Stimulated activated CD8-positive, alpha-beta memory T cell treated with anti-CD3 and anti-CD28 coated beads, Interleukin-4, amount 100 ng/mL, for 48 hours (primary cell): ENCODE results near the gene TMPRSS13.
"Not testable (repeated sequence)": the region's sequence is repeated elsewhere in the genome, so short reads cannot be mapped to it uniquely, and the experiment has no call there.

Source experiments
- DNase-seq: peaks from one replicate; pipeline ENCODE4 v3.0.0-alpha.2; 2020

TMPRSS13 gene

GRCh38 chr11:117950301-117950700 lies 21.1 kb upstream of the TMPRSS13 start:
- peak; percentile 66 for DNase-seq

- DNase-seq: peak; percentile 31
These were observed 19.9 kb upstream of the TMPRSS13 start for GRCh38 chr11:117949062-117949461.

DNA sequence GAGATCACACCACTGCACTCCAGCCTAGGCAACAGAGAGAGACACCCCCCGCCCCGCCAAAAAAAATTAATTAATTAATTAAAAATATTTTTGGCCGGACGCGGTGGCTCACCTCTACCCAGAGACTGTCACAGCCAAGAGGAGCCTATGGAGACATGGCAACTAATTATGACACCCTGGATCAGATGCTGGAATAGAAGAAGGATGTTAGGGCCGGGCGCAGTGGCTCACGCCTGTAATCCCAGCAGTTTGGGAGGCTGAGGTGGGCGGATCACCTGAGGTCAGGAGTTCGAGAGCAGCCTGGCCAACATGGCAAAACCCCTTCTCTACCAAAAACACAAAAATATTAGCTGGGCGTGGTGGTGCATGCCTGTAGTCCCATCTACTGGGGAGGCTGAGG lies 19.3 kb upstream of the TMPRSS13 start:
- DNase-seq: not testable (repeated sequence)

DNA sequence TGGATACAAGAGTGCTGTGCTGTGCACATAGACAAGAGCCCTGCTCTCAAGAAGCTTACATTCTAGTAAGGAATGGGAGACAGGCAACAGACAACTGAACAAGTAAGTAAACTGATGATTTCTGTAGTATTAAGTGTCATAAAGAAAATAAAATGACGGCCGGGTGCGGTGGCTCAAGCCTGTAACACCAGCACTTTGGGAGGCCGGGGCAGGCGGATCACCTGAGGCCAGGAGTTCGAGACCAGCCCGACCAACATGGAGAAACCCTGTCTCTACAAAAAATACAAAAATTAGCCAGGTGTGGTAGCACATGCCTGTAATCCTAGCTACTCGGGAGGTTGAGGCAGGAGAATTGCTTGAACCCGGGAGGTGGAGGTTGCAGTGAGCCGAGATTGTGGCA lies 18.5 kb upstream of the TMPRSS13 start:
- DNase-seq: not testable (repeated sequence)

DNA sequence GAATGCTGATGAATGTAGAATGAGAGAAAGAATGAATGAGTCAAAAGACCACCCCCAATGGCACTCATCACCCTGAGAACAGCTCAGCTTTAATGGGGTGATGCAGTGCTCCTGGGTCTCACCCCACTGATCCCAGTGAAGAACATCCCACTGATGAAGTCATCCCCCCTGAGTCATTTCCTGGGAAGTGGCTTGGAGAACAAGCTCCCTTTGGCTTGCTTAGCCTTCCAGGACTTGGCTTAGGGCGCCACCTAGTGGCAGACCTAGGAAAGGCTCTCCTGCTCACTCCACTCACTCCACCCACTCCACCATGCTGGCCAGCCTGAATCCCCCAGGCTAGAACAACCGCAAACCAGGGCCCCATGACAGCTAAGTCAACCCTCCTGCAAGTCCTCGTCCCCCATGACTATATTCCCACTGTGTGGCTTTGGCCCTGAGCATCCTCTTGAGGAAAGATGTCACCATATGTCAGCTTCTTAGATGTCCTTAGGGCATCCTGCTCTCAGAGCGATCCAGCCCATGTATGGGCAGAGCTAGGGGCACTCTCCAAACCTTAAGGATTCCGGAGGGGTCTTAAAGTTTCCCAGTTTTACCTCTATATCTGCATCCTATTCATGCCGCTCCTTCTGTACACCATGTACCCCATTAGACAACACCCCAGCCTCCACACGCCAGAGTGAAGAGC lies 17.8 kb upstream of the TMPRSS13 start:
- DNase-seq: peak; percentile 96

DNA sequence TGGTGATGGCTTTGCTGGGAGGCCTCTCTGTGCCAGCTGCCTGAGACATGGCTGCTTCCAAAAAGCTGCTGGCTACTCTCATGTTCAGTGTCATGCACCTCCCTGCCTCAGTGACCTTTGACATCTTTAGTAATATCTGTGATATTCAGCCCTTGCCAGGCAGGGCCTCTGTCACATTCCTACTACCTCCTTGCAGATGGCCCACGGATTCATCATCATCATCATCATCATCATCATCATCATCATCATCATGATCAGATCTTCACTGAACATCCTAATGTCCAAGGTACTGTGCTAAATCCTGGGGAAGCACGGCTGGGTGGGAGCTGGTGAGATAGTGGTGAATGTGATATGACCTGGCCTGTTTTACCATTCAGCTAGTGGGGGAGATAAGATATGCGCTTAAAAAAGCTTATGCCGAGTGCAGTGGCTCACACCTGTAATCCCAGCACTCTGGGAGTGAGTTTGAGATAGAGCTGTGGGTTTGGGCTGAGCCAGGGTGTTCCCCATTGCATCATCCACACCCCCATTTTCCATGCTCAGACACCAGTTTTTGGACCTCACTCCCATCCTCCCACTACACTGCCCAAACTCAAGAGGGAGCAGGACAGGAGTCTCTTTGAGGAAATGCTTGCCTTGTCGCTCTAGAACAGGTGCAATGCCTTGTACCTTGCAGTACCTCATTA lies 17.1 kb upstream of the TMPRSS13 start:
- peak; percentile 50 for DNase-seq

- peak; percentile 23 for DNase-seq
These were observed 16.0 kb upstream of the TMPRSS13 start for GRCh38 chr11:117945047-117945810.

DNA sequence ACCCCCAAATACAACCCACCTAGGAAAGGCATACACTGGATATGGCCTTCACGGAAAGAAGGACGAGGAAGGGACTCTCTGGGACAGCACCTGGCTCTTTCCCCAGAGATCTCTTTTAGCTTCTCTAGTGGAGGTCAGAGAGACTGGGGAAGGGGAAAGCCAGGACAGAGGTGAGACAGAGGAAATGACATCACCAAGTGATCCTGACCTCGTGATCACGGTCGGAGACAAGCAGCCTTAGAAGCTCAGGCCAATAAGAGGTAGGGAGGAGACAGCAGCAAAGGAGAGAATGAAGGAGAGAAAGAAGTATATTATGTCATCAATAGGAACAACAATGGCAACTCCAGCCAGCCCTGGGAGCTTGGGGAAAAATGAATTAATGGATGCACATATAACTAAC lies 15.4 kb upstream of the TMPRSS13 start:
- DNase-seq: peak; percentile 28

DNA sequence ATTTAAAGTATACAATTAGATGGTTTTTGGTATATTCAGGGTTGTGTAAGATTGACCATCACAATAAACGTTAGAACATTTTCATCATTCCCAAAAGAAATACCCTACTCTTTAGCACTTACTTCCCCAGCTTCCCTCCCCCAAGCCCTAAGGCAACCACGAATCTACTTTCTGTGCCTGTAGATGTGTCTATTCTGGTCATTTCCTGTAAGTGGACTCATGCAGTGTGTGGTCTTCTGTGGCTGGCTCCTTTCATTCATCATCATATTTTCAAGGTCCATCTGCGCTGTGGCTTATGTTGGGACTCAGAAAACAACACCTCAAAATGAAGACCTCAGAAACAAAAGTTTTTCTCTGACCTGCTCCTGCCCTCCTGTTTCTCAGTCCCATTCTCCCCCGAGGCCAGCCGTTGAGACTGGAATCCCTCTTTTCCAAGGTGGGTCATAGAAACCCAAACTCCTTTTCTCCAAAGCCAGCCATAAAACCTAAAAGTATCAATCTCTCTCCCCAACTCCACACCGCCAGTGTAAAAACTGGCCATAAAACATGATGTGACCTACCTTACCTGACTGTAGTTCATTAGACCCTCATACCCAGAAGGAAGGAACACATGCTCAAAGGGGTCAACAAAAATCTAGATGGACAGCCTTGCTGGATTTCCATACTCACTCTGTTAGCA lies 12.9 kb upstream of the TMPRSS13 start:
- DNase-seq: no peak

DNA sequence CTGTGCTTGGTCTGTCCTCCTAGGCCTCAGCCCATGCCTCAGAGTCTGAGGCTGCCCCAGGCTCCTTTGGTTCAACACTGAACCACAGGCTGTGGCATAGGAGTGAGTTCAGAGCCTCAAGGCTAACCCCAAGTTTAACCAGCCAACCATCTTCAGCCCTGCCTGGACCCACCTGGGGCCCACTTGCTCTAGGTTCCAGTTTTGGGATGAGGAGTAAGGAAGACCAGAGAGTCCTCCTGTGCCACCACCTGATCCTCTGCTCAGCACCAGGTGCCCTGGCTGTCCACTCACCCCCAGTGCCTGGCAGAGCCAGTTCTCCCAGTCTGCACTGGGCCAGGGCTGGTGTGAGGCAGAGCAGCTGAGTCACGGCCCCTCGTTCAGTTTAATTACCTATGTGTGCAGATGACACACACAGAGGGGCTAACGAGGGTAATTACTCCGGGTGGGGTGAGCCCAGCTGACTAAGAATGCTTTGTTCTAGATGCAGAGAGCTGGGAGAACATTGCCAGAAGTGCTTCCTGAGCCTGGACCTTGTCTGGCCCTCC lies 12.0 kb upstream of the TMPRSS13 start:
- DNase-seq: peak; percentile 26

DNA sequence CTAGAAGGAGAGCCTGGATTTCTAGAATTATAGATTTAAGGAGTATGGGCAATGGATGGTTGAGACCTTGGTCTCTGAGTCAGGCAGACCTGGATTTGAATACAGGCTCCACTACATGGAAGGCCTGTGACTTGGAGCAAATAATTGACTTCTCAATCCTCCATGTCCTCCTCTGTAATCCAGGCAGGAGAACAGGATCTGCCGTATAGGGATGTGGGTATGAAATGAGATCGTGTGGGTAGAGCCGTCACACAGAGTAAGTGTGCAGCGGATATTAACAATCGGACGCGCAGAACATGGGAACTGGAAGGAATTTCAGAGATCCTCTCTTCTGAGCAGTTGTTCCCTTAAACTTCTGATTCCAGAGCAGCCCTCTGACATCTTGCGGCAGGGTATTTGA lies 11.5 kb upstream of the TMPRSS13 start:
- peak; percentile 17 for DNase-seq

DNA sequence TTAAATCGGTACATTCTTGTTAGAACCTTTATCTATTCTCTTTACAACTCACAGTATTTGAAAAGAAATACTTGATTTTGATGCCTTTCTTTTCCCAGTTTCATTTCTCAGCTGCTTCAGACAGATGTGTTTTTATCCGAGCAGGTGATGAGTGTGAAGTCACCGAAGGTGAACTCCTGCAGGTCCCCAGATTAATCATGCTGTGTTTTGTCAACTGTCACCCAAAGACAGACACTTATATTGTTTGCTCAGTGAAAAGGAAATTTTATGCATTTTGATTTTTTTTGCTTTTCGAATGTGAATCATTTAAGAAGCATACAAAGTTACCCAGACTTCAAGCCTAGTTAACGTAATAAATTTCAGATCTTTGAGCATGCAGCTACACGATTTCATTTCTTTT lies 7.8 kb upstream of the TMPRSS13 start:
- peak; percentile 14 for DNase-seq

DNA sequence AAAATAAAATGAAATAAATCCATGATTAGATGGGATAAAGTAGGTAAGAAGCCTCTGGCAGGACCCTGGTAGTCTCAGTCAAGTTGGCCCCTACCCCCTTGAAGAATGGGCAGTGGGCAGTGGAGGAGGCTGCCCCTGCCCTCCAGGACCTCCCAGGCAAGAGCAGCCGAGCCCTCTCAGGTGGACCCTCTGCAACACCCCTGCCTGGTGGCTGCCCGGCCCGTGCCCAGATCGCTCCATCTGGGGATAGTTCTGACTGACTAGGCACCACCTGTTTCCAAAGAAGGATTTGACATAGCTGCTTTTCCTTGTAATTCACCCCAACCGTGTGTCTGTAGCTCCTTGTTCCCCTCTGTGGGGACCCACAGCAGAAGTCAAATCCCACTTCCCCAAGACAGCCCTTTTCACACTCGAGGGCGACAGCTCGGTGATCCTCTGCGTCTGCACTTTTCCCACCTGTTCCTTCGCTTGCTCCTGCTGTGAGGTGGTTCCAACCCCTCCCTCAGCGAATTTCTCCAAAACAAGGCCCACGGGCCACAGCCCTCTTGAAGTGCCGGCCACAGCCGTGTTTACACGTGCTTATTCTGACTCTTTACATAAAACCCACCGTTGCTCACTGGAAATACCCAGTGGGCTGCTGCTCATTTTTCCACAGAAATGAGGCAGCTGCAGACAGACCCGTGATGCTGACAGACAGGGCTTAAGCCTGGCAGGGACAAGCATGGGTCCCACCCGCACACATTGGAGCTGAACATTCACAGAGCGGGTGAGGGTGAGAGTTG lies 5.5 kb upstream of the TMPRSS13 start:
- DNase-seq: peak; percentile 72

DNA sequence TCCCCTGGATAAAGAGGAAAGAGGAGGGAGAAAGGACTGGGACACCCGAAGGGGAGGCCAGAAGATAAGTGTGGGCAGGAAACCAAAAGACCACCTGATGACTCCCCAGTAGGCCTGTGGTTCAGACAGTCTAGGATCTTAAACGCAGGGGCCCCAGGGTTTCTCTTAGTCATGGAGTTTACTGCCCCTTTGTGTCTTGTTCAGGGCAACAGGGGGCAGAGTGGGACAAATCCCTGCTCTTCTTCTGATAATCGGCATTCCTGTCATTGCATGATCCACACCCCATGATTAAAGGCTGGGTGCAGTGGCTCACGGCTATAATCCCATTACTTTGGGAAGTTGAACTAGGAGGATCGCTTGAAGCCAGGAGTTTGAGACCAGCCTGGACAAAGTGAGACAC lies 4.7 kb upstream of the TMPRSS13 start:
- peak; percentile 57 for DNase-seq

- DNase-seq: no peak
These were observed 4.3 kb upstream of the TMPRSS13 start for GRCh38 chr11:117933475-117933874.

DNA sequence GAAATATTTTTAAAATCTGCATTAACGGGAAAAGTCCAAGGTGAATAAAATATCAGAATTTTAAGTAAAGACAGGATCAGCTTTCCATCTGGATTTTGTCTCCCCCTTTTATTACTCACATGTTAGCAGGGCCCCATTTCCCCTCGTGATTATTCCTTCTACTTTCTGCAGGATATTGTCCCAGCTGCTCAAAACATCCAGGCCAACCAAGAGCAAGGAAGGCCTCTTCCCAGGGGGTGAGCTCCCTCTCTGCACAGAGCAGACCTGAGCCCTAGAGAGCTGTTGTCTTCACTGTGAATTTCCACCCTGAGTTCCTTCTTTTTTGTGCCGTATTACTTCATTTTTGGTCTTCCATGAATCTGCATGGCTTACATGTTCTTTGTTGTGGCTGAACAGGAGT lies 3.7 kb upstream of the TMPRSS13 start:
- no peak for DNase-seq

GRCh38 chr11:117932426-117932825 lies 3.2 kb upstream of the TMPRSS13 start:
- no peak for DNase-seq

DNA sequence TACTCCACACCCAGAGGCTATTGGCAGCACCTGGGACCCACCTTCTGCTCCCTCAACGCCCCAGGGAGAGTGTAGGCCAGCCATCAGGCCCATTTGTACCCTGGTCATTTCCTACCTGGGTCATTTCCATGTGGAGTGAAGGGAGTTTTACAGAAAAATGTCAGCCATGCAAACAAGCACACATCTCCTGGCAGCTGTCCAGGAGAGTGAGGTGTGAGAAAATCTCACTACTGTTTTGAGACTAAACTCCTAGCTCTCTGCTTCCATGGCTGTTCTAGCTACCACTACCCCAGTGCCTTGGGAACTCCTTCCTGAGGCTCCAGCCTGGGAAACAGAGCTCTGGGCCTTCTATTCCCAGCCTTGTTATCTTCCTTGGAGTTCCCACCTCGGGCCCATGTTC lies 2.8 kb upstream of the TMPRSS13 start:
- DNase-seq: peak; percentile 85

DNA sequence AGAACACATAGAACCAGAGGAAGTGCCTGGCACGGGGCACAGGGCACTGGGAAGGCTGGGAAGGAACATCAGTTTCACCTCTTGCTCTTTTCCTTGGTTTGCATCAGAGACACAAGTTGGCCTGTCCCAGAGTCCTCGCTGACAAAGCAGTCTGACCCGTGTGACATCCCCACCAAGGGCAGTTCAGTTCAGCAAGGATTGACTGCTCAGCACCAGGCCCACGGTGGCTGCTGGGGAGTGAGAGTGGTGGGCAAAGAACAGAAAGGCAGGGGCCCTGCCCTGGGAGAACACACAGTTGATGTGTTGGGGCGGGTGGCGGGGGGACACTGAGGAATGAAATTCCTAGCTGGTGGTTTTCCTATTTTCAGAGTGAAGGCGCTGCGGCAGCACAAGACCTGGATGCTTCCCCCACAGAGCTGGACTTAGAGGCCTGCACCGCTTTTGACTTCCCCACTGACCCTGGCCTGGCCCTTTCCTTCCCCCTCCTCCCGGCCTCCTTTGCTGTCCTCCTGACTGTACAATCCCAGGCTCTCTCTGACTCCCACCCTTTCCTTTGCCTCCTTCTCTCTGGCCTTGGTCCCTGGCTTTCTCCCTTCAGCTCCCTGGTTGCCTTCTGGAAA lies 2.2 kb upstream of the TMPRSS13 start:
- DNase-seq: peak; percentile 46

- DNase-seq: peak; percentile 60
These were observed 1.6 kb upstream of the TMPRSS13 start for GRCh38 chr11:117930668-117931330.

DNA sequence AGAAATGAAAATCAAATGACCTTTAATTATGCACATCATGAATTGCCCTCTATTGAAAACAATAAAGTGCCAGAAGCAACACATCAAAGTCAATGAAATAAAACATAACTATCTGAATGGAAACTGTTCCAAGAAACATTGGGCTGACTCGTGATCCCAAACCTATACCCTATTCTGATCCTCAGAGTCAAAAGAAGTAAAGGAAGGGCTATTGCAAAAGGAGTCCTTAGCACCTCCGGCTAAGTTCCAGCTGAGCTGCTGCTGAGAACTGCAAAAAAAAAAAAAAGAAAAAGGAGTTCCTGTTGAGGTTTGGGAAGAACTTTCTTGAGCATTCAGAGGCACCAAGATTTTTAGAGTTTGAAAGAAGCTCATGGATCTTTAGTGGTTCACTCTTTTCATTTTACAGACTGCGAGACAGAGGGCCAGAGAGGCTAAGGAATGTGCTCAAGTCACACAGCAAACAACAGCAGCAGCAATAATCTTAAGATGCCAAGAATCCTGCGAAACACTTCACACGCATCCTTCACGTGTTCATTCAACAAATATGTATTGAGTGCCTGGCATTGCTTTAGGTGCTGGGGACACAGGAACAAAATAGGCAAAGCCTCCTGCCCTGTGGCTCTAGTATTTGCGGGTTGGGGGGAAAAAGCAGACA lies 841 bp upstream of the TMPRSS13 start:
- no peak for DNase-seq
